Uterus (tissue), 2 donors: ENCODE data around the gene GSPT1.

Experiments
- CTCF ChIP-seq, 4 experiments: fragments of 200-600 bp in 2 of 4; fragments of 450-650 bp in 2 of 4; sonication (generic) in 2 of 4; IDR thresholded peaks; one replicate each; pipeline ENCODE4 v1.5.1; 2016 to 2019; ENCODE audit warnings: antibody characterized with exemption in 4 of 4, mild to moderate bottlenecking in 2 of 4, moderate library complexity in 1 of 4
- POLR2A ChIP-seq, 2 donors: fragments of 450-650 bp; IDR thresholded peaks; one replicate each; pipeline ENCODE4 v1.6.1; 2016; ENCODE audit warnings: antibody characterized with exemption in 2 of 2, mild to moderate bottlenecking in 1 of 2, moderate library complexity in 1 of 2

GRCh38 chr16:11835309-11835708 is 80.4 kb downstream of the GSPT1 start:
- TF ChIP-seq CTCF (IDR thresholded peaks at IDR 0.05) (no peak), POLR2A (IDR thresholded peaks at IDR 0.05) (no peak)
